ENCODE measurements around the gene DRC7.

GRCh38 chr16:57721356-57722209 is 27.0 kb downstream of the DRC7 start:
- TF ChIP-seq CTCF (IDR thresholded peaks at IDR 0.05; ENCODE audit: low read depth, low read length, poor library complexity, severe bottlenecking) = no peak
- TF ChIP-seq EZH2phosphoT487 (IDR thresholded peaks at IDR 0.05; ENCODE audit: borderline replicate concordance, low read length) = no peak

Data from DOHH2 (cell line).